ENCODE measurements around the gene UROC1.

DNA sequence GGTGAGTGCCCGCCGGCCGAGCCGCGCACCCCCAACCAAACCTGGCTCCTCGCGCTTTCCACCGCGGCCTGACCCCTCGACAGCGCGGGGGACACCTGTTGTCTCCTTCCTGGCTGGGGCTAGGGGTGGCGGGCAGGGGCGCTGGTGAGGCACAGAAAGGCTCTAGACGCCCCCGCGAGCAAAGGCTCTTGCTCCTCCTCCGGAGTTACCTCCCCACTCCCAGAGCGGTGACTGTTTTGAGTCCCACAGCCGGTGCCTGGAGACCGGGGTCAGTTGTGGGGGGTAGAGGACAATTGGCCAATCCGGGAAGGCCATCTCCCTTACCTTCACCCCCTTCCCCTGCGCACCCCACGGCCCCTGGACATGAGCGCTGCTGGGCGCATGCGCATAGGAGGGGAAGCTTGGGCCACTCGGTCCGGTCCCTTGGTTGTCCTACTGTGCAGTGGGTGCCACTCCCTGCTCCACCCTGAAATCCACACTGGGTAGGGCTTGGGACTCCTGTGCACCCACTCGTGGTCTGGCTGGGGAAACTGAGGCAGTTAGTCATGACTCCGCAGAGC is 6.9 kb upstream of the UROC1 start:
- TF ChIP-seq GATA3 (IDR thresholded peaks at IDR 0.05; ENCODE audit: low read depth, low read length) (no peak), GATA2 (IDR thresholded peaks at IDR 0.05; ENCODE audit: low read depth, low read length) (no peak)
